GM18867 (cell line): ENCODE data around the gene PRDM13.
"Not testable (repeated sequence)": the region's sequence is repeated elsewhere in the genome, so short reads cannot be mapped to it uniquely, and the experiment has no call there.

Experiments used
- ATAC-seq: cut with Tn5 transposase; IDR thresholded peaks from one replicate; pipeline ENCODE4 v1.9.1; 2021; ENCODE audit warnings: mild to moderate bottlenecking, moderate library complexity; ENCODE audit not compliant: unreplicated experiment

Gene PRDM13

GRCh38 chr6:99622044-99622443, 15.4 kb downstream of the PRDM13 start:
- not testable (repeated sequence) for ATAC-seq

DNA sequence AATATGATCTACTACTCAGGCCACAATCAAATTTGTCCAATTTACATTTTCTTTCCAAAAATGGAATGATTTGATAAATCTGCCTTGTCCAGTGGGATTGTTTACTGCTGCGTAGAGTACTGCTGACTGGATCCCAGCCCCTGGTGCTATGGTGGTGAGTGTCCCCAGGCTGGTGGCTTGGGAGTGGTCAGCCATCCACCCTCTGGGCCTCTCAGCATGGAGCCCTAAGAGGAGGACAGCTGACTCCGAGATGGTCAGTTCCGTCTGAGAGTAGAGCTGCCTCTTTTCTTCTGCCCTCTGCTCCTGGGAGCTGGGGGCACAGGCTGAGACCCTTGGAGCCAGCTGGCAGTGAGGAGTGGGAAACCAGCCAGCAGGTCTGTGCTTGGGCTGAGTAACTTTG, 22.7 kb downstream of the PRDM13 start:
- no peak for ATAC-seq

DNA sequence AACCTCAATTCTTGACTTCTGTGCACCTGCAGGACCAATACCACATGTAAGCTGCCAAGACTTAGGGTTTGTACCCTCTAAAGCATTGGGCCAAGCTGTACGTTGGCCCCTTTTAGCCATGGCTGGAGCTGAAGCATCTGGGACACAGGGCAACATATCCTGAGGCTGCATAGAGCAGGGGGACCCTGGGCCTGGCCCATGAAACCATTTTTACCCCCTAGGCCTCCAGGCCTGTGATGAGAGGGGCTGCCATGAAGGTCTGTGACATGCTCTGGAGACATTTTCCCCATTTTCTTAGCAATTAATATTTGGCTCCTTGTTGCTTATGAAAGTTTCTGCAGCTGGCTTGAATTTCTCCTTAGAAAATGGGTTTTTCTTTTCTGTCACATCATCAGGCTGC, 31.0 kb downstream of the PRDM13 start:
- ATAC-seq, result no peak

DNA sequence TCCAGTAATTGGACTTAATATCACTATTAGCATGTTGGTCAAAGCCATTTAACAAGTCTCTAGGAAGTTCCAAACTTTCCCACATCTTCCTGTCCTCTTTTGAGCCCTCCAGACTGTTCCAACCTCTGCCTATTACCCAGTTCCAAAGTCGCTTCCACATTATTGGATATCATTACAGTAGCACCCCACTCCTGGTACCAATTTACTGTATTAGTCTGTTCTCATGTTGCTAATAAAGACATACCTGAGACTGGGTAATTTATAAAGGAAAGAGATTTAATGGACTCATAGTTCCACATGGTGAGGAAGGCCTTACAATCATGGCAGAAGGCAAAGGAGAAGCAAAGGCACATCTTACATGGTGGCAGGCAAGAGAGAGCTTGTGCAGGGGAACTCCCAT, 31.7 kb downstream of the PRDM13 start:
- ATAC-seq, result not testable (repeated sequence)

DNA sequence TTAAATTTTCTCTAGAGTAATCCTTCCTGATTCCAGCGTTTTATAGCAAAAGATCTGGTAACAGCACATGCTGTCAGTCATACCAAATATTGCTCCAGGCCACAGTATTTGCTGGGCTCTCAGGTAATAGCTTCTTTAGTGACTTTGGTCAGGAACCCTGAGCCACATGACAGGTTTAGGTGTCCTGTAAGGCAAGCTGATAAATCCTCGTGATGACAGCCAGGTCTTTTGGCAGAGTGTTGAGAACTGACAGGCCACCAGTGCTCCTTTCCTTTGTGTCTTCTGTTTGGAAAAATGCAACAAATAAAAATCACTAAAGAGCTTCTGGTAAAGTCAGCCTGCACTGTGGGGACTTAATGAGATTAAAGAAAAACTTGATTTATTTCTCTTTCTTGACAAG, 34.6 kb downstream of the PRDM13 start:
- ATAC-seq, result no peak

DNA sequence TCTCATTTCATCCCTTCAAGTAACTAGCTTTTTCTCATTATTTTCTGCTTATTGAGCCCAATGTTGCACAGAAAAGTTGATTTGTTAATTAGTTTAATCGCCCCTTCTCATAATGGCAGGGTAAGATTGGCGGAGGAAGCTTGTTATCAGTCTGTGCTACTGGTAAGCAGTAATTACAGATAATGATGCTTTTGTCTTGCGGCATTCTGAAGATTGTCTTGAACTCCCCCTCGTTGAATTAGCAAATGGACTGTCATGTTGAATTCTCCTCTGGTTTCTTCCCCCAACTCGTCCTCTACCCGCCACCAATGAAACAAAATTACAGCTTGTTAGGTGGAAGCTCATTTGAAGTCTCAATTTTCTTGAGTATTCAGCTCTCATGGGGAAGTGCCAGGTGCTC, 39.4 kb downstream of the PRDM13 start:
- no peak for ATAC-seq

DNA sequence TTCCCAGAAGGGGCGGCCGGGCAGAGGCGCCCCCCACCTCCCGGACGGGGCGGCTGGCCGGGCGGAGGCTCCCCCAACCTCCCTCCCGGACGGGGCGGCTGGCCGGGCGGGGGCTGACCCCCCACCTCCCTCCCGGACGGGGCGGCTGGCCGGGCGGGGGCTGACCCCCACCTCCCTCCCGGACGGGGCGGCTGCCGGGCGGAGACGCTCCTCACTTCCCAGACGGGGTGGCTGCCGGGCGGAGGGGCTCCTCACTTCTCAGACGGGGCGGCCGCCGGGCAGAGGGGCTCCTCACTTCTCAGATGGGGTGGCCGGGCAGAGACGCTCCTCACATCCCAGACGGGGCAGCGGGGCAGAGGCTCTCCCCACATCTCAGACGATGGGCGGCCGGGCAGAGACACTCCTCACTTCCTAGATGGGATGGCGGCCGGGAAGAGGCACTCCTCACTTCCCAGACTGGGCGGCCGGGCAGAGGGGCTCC, 43.5 kb downstream of the PRDM13 start:
- ATAC-seq, result not testable (repeated sequence)

GRCh38 chr6:99660206-99660605, 53.6 kb downstream of the PRDM13 start:
- ATAC-seq, result no peak

DNA sequence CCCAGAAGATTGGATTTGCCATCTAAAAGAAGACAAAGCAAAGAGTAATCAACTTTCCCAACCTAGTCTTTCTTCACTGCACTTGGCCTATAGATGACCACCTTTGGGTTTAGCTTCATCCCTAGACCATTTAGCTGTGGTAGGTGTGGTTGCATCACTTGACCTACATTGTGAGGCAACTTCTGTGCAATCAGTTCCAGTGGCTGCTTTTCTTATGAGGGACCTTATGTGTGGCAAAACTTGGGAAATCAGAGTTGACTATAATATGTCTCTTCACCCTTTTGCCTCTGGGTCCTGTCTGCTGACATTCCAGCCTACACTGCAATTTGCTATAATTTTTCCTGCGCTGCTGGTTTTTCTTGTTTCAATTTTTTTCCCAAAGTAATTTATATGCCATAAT, 55.2 kb downstream of the PRDM13 start:
- ATAC-seq, result no peak

DNA sequence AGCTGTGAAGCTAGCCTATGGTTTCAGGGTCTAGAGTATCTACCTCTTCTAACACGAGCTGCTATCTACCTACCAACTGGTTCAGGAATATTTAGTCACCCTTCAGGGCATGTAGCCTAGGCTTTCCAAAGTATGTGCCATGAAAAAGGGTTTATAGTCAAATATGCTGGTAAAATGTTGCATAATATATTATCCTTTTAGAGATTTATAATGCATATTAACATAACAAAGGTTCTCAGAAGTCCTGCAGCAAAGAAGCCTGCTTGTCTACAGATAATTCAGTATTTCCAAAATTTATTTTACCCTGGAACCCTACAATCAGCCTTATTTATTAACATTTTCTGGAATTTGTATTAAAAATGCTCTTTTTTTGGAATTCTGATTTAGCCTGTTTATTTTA, 56.0 kb downstream of the PRDM13 start:
- ATAC-seq, result no peak
